IMR-90 (cell line): Measurements from ENCODE around the gene STARD4.

Experiments used
- CEBPB ChIP-seq: IDR thresholded peaks from 2 replicates; pipeline ENCODE4 v1.6.1; 2012; ENCODE audit warnings: low read depth, low read length, improper control_type of control experiment
- MAZ ChIP-seq: IDR thresholded peaks from 2 replicates; pipeline ENCODE4 v1.6.1; 2012; ENCODE audit warnings: low read depth, mild to moderate bottlenecking, low read length, improper control_type of control experiment, moderate library complexity, borderline replicate concordance
- POLR2A ChIP-seq: IDR thresholded peaks from 2 replicates; pipeline ENCODE4 v1.6.1; 2012; ENCODE audit warnings: mild to moderate bottlenecking, low read depth, low read length
- RAD21 ChIP-seq: IDR thresholded peaks from 2 replicates; pipeline ENCODE4 v1.6.1; 2012; ENCODE audit warnings: low read length, improper control_type of control experiment
- TF ChIP-seq, protein P1 (sequence below): conservative IDR thresholded peaks from 2 replicates; pipeline ENCODE4 v1.5.1; 2012; ENCODE audit warnings: mild to moderate bottlenecking, low read depth, low read length, improper control_type of control experiment

DNA sequence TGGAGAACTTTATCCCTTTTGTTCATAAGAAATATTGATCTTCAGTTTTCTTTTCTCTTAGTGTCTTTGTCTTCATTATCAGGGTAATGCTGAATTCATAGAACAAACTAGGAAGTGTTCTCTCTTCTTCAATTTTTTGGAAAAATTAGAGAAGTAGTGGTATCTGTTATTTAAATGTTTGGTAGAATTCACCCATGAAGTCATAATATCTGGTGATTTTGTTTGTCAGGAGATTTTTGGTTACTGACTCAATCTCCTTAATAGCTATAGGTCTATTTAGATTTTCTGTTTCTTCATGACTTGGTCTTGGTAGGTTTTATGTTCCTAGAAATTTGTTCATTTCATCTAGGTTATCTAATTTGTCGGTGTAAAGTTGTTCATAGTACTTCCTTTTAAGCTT is 45.4 kb upstream of the STARD4 start:
- TF ChIP-seq MAZ (no peak), POLR2A (no peak), RAD21 (no peak), CEBPB (no peak)
- TF ChIP-seq, protein P1, sequence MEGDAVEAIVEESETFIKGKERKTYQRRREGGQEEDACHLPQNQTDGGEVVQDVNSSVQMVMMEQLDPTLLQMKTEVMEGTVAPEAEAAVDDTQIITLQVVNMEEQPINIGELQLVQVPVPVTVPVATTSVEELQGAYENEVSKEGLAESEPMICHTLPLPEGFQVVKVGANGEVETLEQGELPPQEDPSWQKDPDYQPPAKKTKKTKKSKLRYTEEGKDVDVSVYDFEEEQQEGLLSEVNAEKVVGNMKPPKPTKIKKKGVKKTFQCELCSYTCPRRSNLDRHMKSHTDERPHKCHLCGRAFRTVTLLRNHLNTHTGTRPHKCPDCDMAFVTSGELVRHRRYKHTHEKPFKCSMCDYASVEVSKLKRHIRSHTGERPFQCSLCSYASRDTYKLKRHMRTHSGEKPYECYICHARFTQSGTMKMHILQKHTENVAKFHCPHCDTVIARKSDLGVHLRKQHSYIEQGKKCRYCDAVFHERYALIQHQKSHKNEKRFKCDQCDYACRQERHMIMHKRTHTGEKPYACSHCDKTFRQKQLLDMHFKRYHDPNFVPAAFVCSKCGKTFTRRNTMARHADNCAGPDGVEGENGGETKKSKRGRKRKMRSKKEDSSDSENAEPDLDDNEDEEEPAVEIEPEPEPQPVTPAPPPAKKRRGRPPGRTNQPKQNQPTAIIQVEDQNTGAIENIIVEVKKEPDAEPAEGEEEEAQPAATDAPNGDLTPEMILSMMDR: no peak
